Gastroesophageal sphincter (tissue), 4 donors: ENCODE data around the gene HPRT1. TPM values are rescaled to one million over a fixed set of nuclear protein-coding genes. Genes with fewer than 3 reads are reported as not detected.

ENCODE experiments used
- ATAC-seq: fragments of 150-250 bp; one replicate; pipeline ENCODE4 v1.9.1; 2016; ENCODE audit warnings: mild to moderate bottlenecking, moderate library complexity
- H3K27ac ChIP-seq, 4 donors: fragments of 200-600 bp; sonication (generic) in 3 of 4; 1 replicate in 3 of 4; 2 replicates in 1 of 4; pipeline ENCODE4 v1.5.1; 2016 to 2019
- H3K27me3 ChIP-seq: fragments of 200-600 bp; sonication (generic); one replicate; pipeline ENCODE4 v1.5.1; 2019
- H3K36me3 ChIP-seq, 2 donors: fragments of 200-600 bp; sonication (generic); one replicate each; pipeline ENCODE4 v1.5.1; 2019; ENCODE audit warnings: control low read depth in 1 of 2
- H3K4me1 ChIP-seq, 3 donors: fragments of 200-600 bp; sonication (generic); 1 replicate in 2 of 3; 2 replicates in 1 of 3; pipeline ENCODE4 v1.5.1; 2016 to 2019; ENCODE audit warnings: control low read depth in 2 of 3
- H3K4me3 ChIP-seq, 2 donors: fragments of 200-600 bp; sonication (generic); one replicate each; pipeline ENCODE4 v1.5.1; 2019; ENCODE audit warnings: mild to moderate bottlenecking in 1 of 2, moderate library complexity in 1 of 2
- H3K9me3 ChIP-seq, 3 donors: fragments of 200-600 bp; sonication (generic); one replicate each; pipeline ENCODE4 v1.5.1; 2017 to 2019; ENCODE audit warnings: control low read depth in 2 of 3
- CTCF ChIP-seq, 4 experiments: fragments of 200-600 bp in 2 of 4; fragments of 450-650 bp in 2 of 4; sonication (generic) in 1 of 4; IDR thresholded peaks; one replicate each; pipeline ENCODE4 v1.5.1; 2017 to 2019; ENCODE audit warnings: antibody characterized with exemption in 4 of 4, mild to moderate bottlenecking in 2 of 4, moderate library complexity in 2 of 4
- EP300 ChIP-seq: sonication (generic); formaldehyde crosslinking; IDR thresholded peaks from one replicate; pipeline ENCODE4 v1.6.1; 2017; ENCODE audit warnings: antibody characterized with exemption, mild to moderate bottlenecking
- POLR2A ChIP-seq, 2 donors: fragments of 450-650 bp; IDR thresholded peaks; one replicate each; pipeline ENCODE4 v1.6.1; 2017; ENCODE audit warnings: antibody characterized with exemption in 2 of 2, mild to moderate bottlenecking in 2 of 2, moderate library complexity in 1 of 2
- POLR2AphosphoS5 ChIP-seq: sonication (generic); formaldehyde crosslinking; IDR thresholded peaks from one replicate; pipeline ENCODE4 v1.6.1; 2017; ENCODE audit warnings: antibody characterized with exemption
- WGBS, 2 donors: methylation state at CpG; one replicate each; pipeline ENCODE4 v1.1.5; 2018; ENCODE audit warnings: low coverage in 1 of 2; 5-methylcytosine and 5-hydroxymethylcytosine counted together
- total RNA-seq, 4 donors: library from RNA; depleted of rRNA; stranded (reverse); fragments of >200 nt; gene quantifications; one replicate each; pipeline ENCODE4 v1.1.0, GENCODE V29; 2016

HPRT1 gene
- total RNA-seq, 4 donors from 2014 or later: 6.7 to 12.5 (median 7.2) TPM

- Histone ChIP-seq H3K4me1 (no peaks in the 10 kb centered on the region), H3K4me3 (no peak overlapping the region), H3K27ac (no peak overlapping the region), H3K9me3 (no peaks in the 10 kb centered on the region), H3K27me3 (no peaks in the 10 kb centered on the region), H3K36me3 (no peaks in the 10 kb centered on the region)
- TF ChIP-seq POLR2AphosphoS5 (no peak), EP300 (no peak), POLR2A (IDR thresholded peaks at IDR 0.05) (no peak), CTCF (IDR thresholded peaks at IDR 0.05) (no peak)
- ATAC-seq: no peak
- WGBS, 2 donors: 6 to 41% methylated on average over 2 of the region's 2 CpGs
Observed at GRCh38 chrX:134469486-134469885, 9.5 kb downstream of the HPRT1 start.

DNA sequence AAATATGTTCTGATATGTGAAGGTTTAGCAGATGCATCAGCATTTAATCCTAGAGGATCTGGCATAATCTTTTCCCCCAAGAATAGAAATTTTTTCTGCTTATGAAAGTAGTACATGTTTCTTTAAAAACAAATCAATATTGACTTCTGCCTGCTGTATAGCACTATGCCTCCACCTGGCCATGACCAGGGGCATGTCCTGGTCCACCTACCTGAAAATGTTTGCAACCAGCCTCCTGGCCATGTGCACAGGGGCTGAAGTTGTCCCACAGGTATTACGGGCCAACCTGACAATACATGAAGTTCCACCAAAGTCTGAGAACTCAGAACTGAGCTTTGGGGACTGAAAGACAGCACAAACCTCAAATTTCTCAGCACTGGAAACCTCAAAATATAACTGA, 10.0 kb downstream of the HPRT1 start:
- no peak for TF ChIP-seq POLR2AphosphoS5
- no peak for TF ChIP-seq EP300
- TF ChIP-seq CTCF (IDR thresholded peaks at IDR 0.05): no peak
- TF ChIP-seq POLR2A (IDR thresholded peaks at IDR 0.05): no peak
- no peaks in the 10 kb centered on the region for H3K4me1 ChIP-seq
- no peaks in the 10 kb centered on the region for H3K27me3 ChIP-seq
- H3K4me3 ChIP-seq: no peak overlapping the region
- no peak overlapping the region for H3K27ac ChIP-seq
- WGBS, 2 donors: no CpG with 5 or more reads among the region's 1 CpG
- no peaks in the 10 kb centered on the region for H3K9me3 ChIP-seq
- ATAC-seq: no peak
- peaks cover 0 to 1% of the 10 kb centered on the region in 2 donors for H3K36me3 ChIP-seq

- Histone ChIP-seq H3K4me3 (no peak overlapping the region), H3K36me3 (peaks cover 0 to 12% of the 10 kb centered on the region in 2 donors), H3K27ac (no peak overlapping the region), H3K9me3 (no peaks in the 10 kb centered on the region), H3K4me1 (no peaks in the 10 kb centered on the region), H3K27me3 (no peaks in the 10 kb centered on the region)
- no peak for ATAC-seq
- 91 to 92% methylated on average over 2 to 6 of the region's 6 CpGs for WGBS, 2 donors
- TF ChIP-seq EP300 (no peak), CTCF (IDR thresholded peaks at IDR 0.05) (no peak), POLR2AphosphoS5 (no peak), POLR2A (IDR thresholded peaks at IDR 0.05) (no peak)
Observed at GRCh38 chrX:134472041-134472440, 12.1 kb downstream of the HPRT1 start.

- no peak for TF ChIP-seq POLR2AphosphoS5
- no peak for TF ChIP-seq EP300
- no peak for TF ChIP-seq POLR2A (IDR thresholded peaks at IDR 0.05)
- TF ChIP-seq CTCF (IDR thresholded peaks at IDR 0.05): no peak
- H3K27ac ChIP-seq: no peak overlapping the region
- no peaks in the 10 kb centered on the region for H3K4me1 ChIP-seq
- H3K27me3 ChIP-seq: no peaks in the 10 kb centered on the region
- H3K36me3 ChIP-seq: peaks cover 0 to 17% of the 10 kb centered on the region in 2 donors
- no peak for ATAC-seq
- H3K9me3 ChIP-seq: no peaks in the 10 kb centered on the region
- H3K4me3 ChIP-seq: no peak overlapping the region
- WGBS, 2 donors: 67% methylated on average over 1 of the region's 1 CpG
Observed at GRCh38 chrX:134476284-134476683, 16.3 kb downstream of the HPRT1 start.

DNA sequence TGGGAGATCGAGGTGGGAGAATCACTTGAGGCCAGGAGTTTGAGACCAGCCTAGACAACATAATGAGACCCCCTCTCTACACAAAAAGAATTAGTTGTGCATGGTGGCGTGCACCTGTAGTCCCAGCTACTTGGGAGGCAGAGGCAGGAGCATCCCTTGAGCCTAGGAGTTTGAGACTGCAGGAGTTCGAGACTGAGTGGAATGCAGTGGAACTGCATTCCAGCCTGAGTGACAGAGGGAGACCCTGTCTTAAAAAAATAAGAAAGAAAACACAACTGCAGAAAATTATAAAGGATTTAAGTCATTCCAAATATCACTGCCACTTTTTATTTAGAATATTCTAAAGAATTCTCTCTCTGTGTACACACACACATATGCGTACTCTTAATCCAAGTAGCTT, 18.4 kb downstream of the HPRT1 start:
- Histone ChIP-seq H3K4me3 (no peak overlapping the region), H3K27me3 (no peaks in the 10 kb centered on the region), H3K27ac (no peak overlapping the region), H3K4me1 (no peaks in the 10 kb centered on the region), H3K36me3 (peaks cover 0 to 17% of the 10 kb centered on the region in 2 donors), H3K9me3 (no peaks in the 10 kb centered on the region)
- ATAC-seq: no peak
- TF ChIP-seq POLR2AphosphoS5 (no peak), EP300 (no peak)
- 89 to 93% methylated on average over 3 of the region's 4 CpGs for WGBS, 2 donors
